Measurements from ENCODE around the gene PRDM16.

DNA sequence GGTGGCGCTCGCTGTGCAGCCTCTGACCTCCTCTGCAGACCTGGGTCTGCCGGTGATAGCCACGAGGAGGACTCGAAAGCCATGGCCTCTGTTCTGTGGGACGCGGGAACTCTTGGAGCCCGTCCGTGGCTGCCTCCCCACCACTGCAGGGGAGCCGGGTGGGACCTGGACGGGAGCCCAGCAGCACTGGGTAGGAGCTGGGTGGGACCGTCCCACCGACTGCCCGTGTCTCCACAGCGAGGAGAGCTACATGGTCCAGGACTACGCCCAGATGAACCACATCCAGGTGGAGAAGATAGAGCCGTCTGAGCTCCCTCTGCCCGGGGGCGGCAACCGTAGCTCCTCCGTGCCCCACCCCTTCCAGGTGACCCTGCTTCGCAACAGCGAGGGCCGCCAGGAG lies 409.2 kb downstream of the PRDM16 start:
- TF ChIP-seq ISL1 (CRISPR knock-in tag; IDR thresholded peaks at IDR 0.05) (no peak), BACH2 (CRISPR knock-in tag; IDR thresholded peaks at IDR 0.05; ENCODE audit: borderline replicate concordance) (no peak)
- TF ChIP-seq, protein P1, sequence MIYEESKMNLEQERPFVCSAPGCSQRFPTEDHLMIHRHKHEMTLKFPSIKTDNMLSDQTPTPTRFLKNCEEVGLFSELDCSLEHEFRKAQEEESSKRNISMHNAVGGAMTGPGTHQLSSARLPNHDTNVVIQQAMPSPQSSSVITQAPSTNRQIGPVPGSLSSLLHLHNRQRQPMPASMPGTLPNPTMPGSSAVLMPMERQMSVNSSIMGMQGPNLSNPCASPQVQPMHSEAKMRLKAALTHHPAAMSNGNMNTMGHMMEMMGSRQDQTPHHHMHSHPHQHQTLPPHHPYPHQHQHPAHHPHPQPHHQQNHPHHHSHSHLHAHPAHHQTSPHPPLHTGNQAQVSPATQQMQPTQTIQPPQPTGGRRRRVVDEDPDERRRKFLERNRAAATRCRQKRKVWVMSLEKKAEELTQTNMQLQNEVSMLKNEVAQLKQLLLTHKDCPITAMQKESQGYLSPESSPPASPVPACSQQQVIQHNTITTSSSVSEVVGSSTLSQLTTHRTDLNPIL (CRISPR knock-in tag; IDR thresholded peaks at IDR 0.05; ENCODE audit: low read depth), result no peak
